ENCODE measurements around the gene RBMS3.

Gene RBMS3

DNA sequence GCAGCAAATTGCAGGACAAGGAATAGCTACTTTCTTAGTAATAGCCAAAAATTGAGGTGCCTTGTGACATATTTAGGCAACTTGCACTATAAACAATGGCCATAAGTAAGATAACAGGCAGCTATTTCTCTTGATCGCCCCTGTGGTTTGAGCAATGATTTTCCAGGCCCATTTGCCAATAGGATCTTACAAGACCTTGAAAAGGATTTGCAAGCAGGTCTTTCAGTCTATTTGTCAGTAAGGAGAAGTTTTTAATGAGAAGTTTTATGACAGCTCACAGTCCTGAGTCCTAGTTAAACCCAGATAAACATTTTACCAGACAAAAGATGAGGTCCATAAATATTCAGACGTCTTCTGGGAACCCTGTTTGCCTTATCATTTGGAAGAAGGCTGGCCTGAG is 645.5 kb downstream of the RBMS3 start:
- DNase-seq (ENCODE audit: low spot score) (no peak), FAIRE-seq (no peak)

DNA sequence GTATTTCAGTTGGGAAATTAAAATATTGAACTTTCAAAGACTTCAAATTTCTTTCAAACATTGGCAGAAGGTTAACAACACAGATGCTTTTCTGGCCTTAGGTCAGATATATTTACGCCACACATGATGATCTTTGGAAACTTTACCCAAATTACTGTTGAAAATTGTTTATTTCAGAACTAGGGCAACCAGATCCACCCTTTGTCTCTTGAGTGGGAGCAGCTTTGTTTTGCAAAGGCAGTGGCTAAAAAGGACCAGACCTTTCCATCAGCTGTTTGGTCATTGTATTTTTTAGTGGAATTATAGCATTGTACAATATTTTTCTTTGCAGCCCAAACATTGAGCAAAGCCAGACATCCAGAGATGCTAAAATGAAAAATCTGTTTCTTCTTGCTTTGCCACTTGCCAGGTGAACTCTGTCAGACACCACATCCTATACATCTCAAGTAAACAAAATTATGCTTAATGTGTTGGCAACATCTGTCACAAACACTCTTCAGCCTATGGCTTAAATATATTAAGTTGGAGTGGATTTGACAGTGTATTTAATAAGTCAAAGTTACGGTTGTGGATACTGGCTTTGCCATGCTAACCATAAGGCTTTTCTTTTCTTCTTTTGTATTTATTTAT is 651.9 kb downstream of the RBMS3 start:
- DNase-seq (ENCODE audit: low spot score) = no peak
- no peak for FAIRE-seq

DNA sequence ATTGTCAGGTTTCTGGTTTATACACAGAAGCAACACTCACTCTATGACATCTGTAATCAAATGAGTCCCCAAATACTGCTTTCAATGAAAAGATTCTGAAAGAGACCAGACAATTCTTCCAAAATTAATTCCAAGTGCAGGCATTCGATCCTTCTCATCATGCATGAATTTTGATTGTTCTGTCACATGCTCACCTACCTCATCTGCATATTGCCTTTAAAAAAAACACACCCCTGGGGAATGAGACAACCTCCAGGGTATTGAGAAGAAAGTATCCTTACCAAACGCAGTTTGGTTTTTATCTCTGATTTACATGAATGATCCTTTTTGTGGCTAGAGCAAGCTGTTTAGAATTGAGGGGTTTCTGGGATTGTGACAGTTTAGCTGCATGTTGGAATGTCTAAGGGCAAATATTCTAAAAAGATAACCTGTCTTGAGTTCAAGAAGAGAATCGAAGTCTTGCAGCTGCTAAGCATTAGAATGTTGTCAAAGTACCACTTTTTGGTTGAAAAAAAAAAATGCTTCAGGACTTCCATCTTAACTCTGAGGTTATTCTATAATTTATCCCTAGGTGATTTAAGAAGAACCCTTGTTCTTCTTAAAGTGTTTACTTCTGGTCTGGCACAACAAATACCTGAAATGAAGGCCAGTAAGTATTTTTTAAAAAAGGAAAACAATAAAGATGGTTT is 653.1 kb downstream of the RBMS3 start:
- FAIRE-seq (no peak), DNase-seq (ENCODE audit: low spot score) (no peak)

DNA sequence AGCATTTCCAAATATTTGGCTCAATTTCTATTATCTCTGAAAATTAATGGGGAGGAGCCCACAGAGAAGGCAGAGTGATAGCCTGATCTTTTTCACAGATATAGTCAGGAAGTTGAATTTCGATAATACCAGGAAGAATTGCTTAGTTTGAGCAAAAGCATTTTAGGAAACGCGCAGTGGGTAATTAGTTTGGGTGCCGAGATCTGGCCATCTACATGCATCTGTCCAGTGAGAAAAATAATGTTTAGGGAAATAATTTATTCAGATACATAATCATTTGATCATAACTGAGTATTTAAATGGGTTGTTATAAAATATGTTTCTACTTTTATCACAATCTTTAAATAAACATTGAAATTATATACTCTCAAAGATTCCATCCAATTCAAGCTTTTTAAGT is 653.9 kb downstream of the RBMS3 start:
- FAIRE-seq = no peak
- DNase-seq (ENCODE audit: low spot score) = no peak

DNA sequence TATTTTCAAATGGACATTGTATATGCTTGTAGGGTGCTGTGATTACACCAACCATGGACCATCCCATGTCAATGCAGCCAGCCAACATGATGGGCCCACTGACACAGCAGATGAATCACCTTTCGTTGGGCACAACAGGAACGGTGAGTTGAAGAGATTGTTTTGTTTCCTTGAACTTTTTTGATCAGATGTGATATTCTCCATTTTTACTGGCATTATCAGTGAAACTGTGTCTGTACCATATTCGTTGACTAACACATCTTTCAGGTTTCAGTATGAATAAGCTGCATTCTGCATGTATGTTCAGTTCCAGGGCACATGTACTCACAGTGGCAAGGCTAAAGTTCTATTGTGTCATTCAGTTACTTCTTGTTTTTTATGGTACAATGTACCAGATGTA is 655.2 kb downstream of the RBMS3 start:
- no peak for DNase-seq (ENCODE audit: low spot score)
- FAIRE-seq = peak; percentile 58

DNA sequence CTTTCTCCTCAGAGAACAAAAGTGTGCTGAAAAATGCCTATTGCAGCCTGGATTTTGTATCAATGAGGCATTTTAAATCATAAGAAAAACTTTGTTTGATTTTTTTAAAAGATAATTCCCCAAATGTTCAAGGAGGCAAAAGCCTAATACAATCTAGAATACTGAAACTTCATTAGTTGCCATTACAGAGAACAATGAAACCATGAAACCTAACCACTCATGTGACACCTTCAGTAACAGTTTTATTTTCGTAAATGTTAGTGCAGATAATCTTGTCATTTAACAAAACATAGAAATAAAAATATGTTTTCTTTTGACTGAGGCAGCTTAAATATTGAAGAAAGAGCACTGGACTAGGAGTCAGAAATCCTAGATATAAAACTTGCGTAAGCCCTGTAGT is 655.9 kb downstream of the RBMS3 start:
- DNase-seq (ENCODE audit: low spot score) (no peak), FAIRE-seq (no peak)

DNA sequence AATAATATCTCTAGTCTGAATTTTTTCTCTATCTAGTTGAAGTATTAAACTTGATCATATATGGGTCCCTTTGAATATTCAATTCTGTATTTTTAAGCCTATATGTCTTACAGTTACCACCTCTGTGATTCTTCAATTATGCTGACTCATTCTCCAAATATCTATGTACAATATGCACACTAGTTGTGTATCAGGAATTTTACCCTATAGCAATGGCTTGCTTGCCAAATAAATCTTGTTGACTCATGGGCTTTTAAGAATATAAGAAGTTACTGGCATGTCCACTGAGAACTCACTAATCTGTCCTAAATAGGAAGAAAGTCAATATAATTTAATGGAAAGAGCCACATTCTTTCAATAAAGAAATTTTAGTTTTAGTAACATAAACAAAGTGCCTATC is 656.3 kb downstream of the RBMS3 start:
- FAIRE-seq (no peak), DNase-seq (ENCODE audit: low spot score) (no peak)

DNA sequence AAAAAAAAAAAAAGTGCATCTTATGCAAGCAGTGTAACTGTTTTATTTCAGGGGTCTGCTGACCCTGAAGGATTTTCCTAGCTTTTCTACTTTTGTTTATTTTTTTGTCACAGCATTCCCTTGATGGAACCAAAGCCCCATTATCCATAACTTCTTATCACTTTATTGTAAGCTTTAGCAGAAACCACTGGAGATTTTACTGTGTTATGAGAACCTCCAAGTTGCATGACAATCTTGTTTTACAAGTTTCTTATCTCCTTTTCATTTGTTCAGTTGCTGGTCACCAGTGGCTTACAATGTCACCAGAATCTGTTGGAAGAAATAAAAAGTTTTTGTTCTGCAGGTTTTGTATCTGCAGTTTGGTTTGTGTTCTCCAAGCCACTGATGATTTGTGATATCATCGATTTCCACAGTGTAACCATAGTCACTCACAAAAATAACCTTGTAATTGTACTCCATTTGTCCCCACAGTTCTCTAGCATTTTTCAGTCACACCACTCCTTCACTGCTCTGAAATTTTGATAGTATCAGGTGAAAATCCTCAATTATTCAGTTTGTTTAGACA is 660.0 kb downstream of the RBMS3 start:
- FAIRE-seq = no peak
- DNase-seq (ENCODE audit: low spot score) = no peak

DNA sequence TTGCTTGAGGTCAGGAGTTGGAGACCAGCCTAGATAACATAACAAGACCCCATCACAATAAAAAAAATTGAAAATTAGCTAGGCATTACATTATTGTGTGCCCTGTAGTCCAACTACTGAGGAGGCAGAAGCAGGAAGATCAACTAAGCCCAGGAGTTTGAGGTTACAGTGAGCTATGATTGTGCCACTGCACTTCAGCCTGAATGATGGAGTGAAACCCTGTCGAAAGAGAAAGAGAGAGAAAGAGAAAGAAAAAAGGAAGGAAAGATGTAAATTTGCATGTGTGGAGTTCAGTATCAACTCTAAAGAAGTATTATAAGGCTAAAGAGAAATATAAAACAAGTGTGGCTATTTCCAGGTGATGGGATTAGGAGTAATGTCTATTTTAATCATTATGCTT is 661.4 kb downstream of the RBMS3 start:
- no peak for DNase-seq (ENCODE audit: low spot score)
- no peak for FAIRE-seq

DNA sequence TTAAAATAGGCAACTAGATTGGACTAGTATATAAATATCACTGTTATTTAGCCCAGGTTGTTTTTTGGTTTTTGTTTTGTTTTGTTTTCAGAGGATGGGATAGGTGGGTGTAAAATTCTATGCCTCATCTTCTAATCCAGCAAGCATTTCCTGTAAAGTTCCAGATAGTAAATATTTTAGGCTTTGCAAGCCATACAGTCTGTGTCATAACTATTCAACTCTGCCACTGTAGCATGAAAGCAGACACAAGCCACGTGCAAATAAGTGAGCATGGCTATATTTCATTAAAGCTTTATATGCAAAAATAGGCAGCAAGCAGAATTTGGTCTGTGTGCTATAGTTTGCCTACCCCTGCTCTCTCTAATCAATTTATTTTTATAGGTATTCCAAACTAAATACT is 668.3 kb downstream of the RBMS3 start:
- FAIRE-seq = no peak
- no peak for DNase-seq (ENCODE audit: low spot score)

DNA sequence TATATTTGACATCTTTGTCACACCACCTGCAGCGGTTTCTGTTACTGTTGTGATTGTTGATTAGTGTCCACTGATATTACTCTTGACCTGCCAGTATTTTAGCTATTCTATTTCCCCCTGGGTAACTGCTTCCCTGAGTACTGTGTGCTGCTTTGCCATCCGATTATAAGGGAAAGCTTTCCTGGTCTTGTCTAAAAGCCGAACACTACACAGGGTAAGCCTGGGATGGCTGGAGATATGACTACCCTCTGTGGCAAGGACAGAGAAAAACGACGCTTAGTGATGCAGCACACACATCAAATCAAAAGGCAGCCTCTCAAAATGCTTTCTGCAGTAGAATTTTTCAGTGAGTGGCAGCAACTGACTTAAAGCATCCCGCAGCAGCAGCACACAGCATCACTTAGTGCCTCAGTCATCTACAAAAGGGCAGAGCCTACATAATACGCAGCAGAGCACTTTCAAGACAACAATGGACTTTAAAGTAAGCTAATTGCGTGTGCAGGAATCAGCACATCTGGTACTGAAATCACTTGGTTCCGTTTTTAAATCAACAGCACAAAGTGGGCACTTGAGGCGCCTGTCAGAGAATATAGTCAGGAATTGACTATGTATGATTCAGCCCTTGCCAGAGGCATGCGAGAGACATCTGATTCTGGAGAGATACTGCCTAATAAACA is 669.2 kb downstream of the RBMS3 start:
- DNase-seq (ENCODE audit: low spot score) (no peak), FAIRE-seq (peak; percentile 9)

DNA sequence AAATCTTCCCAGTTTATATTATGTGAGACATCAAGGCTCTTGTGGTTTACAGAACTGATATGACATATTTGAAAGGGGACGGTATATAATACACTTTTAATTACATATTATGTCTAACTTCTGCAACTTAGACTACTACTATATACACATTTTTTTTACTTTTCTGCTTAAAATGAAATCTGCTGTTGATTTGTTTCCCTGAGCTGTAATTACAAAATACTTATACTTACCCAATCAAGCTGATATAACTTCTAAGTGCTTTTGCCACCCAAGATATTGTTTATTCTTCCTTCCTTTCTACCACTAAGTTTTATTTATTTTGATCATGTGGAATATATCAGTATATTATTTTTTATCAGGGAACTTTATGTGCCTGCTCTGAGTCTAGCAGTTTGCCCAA is 671.6 kb downstream of the RBMS3 start:
- DNase-seq (ENCODE audit: low spot score) = no peak
- no peak for FAIRE-seq

DNA sequence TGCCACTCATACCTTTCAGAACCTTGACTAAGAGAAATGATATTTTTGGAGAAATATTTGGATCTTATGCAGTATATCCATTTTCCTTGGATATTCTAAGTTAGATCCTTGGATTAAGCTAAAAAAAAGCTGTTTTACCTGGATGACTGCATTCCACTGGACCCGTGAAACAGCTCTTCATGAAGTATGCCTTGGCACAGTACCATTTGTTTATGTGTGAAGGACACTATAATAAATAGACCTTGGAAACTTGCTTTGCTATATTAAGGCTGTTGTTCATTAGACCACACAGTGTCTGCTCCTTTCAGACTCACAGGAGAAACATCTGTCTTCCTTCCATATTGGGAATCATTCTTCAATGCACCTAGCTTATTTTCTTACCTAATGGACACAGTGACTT is 674.5 kb downstream of the RBMS3 start:
- FAIRE-seq = no peak

DNA sequence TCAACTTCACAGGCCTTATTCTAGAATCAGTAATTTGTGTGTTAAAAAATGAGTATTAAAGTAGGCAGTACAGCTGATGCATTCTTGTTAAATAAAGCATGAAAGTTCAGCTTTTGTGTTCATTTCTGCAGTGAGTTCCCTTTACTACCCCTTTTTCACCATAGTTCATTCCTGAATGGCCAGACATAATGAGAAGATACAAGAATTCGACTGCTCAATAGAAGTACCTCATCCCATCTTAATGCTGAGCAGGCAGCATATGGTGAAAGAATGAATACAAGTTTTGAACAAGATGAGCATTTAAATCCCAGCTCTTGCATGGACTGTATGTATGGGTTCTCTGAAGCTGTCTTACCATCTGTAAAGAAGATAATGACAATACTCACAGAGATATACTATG is 677.9 kb downstream of the RBMS3 start:
- DNase-seq (ENCODE audit: low spot score) = no peak
- FAIRE-seq = no peak

More for the DNA sequence above, 674.5 kb downstream of the RBMS3 start:
- DNase-seq (ENCODE audit: low spot score) = no peak

DNA sequence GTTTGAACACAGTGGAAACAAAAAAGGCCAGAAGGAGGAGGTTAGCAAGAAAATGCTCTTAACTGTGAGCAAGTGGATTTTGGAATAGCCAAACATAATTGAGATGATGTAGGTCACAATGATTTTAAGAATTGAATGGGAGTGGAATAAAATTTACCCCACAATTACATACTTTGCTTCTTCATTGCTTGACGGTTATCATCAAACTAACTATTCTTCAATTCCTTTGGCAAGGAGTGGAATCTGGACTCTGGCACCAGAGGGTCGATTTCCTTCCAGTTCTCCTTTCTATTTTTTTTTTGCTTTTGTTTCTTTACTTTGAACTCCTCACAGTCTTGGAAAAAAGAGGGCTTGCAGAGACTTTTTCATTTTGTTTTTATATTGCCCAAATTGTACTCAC is 691.0 kb downstream of the RBMS3 start:
- DNase-seq (ENCODE audit: low spot score) (no peak), FAIRE-seq (no peak)

DNA sequence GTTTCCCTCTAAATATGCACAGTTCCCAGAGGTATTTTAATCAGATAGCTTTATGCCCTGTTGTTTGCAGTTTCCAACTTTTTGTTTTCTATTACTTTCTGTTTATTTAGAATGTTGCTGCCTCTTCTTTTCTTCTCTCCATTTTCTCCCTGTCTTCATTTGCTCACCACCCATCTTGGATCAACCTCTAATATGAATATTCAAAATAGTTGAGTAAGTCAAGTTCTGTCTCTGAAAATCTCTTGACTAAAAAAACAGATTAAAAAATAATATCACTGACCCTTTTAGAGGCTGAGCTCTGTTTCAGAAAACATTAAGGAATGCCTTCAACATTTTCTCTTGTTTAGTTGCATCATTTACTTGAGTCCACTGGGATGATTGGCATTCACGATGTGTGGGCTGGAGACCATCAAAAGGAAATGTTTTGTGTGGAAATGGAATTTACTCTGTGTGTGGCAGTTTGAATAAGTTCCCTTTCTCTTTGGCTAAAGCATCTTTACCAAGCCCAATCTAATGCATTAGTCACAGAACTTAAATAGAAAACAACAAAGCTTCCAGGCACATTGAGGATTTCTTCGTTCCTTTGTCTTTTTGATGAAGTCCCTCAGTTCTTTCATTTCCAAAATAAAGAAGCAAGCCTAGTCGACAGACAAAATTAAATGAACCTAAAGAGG is 691.6 kb downstream of the RBMS3 start:
- DNase-seq (ENCODE audit: low spot score) = peak; percentile 5
- no peak for FAIRE-seq

DNA sequence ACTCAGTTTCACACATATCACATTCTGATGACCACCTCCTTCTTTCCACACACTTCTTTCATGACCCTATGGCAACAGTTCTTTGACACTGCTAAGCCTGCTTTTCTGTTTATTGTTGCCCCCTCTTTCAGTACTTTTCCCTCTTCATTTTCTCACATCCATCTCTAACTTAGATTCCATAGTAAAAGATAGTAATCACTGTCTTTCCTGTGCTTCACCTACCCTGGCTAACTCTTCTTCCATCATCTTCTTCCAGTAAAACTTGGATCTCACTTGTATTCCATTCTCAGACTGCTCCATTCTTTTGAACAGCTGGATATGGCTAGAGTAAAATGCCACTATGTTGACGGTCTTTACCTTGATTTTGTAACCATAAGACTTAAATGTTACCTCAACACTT is 692.9 kb downstream of the RBMS3 start:
- DNase-seq (ENCODE audit: low spot score) (no peak), FAIRE-seq (no peak)

DNA sequence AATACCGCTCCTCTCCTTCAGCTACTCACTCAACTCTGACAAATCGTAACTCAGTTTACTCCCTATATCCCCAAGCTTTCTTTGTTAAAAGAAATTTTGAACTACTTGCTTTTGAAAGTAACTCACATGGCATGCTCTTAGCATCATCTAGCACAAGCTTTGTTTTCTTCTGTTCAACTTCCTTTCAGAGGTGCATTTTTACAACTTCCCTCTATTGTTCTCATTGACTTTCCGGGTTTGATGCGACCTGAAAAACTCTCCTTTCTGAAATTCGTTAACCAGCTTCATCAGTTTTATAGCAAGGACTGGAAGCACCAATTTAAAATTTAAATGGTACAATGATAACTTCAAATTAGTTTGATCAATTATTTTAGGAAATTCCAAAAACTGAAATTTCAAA is 696.0 kb downstream of the RBMS3 start:
- DNase-seq (ENCODE audit: low spot score) = no peak
- FAIRE-seq = no peak

DNA sequence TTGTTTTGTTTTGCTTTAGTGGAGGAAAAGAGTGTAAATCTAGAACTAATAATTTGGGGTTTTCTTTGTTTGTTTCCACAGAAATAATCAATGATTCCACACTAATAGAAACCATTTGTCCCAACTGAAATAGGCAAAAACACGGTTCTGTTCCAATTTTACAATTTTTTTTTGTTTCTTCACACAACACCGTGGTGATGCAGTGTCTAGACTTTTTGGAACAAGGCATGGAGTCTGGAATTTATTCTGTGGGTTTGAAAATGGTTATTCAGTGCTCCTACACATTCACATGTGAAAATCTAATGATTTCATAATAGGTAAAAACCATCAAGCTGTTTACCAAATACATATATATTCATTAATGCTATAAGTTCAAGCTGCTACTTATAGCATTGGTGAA is 696.5 kb downstream of the RBMS3 start:
- FAIRE-seq (no peak), DNase-seq (ENCODE audit: low spot score) (no peak)

DNA sequence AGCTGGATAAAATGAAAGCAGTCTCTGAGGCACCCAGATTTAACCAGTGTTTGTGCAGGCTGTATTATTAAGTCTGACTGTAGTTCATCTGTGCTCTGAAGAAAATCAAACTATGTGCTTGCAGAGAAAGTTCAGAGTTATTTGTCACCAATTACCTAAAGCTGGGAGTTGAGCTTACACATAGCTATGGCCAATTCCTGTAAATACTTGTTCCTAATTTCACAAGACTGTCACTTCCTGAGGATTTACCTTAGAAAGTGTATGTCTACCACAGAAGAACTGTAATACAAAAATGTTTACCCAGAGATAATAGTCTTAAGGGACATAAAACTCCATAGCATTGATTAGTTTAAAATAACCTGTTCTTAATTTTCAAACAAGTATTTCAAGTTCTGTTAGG is 697.2 kb downstream of the RBMS3 start:
- FAIRE-seq = no peak
- no peak for DNase-seq (ENCODE audit: low spot score)

DNA sequence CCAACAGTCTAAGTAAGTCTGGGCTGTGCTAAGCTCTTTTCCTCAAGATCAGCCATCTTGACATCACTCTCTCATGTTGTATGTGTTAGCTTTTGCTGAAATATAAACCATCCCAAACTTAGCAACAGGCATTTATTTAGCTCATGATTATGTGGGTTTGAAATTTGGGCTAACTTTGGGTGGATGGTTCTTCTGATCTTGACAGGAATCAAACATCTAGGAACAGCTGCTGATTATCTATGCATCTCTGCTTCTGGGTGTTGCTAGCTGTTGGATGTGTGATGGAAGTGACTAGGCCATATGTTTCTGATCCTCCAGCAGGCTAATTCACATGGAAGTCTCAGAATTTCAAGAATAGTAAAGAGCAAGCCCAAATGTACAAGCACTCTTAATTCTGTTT is 710.3 kb downstream of the RBMS3 start:
- FAIRE-seq = no peak
- no peak for DNase-seq (ENCODE audit: low spot score)

DNA sequence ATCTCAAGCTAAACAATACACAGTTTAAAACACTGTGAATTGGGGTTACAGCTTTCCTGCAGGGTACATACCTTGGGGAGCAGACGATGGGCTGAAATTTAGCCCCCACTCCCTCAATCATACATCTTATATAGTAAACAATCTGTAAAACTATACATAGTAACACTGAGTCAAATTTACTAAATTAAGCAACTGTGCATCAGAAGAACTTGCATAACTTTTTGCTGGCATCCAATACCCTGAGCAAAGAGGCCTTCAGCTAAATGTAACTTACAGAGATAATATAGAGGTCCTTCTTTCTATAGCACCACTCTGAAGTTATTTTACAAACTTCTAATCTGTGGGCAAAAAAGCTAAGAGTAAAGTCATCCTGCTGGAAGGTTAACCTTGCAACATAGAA is 721.9 kb downstream of the RBMS3 start:
- FAIRE-seq (no peak), DNase-seq (ENCODE audit: low spot score) (no peak)
